HTR-8/SVneo (cell line): ENCODE results near the gene LACTB.
A peak's percentile ranks its signal among the peaks of the same experiment; 100 is the strongest.

Experiments
- DNase-seq: peaks from one replicate; pipeline ENCODE4 v3.0.0; 2011; ENCODE audit warnings: low spot score, mixed read lengths; ENCODE audit not compliant: insufficient read length
- FAIRE-seq: peaks from 2 replicates; lab custom pipeline; 2011; peaks lifted over from hg19 to GRCh38; lab: Jason Lieb, UNC

Gene LACTB

DNA sequence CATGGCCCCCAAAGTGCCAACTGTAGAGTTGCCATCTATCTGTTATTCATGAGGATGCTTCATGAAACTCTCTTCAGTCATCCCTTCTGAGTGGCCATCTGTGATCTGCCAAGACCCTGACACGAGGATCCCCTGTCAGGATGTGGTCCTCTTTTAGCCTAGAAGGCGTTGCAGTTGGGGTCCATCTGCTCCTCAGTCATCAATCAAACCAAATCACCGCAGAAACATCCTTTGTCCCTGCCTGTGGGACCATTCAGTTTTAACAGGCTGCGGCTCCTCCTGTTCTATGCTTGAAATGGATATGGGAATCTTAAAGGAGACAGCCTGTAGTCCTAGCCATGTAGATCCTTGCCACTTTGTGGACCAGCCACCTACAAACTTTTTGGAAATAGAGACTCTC lies 41.6 kb downstream of the LACTB start:
- DNase-seq (no peak), FAIRE-seq (no peak)

DNA sequence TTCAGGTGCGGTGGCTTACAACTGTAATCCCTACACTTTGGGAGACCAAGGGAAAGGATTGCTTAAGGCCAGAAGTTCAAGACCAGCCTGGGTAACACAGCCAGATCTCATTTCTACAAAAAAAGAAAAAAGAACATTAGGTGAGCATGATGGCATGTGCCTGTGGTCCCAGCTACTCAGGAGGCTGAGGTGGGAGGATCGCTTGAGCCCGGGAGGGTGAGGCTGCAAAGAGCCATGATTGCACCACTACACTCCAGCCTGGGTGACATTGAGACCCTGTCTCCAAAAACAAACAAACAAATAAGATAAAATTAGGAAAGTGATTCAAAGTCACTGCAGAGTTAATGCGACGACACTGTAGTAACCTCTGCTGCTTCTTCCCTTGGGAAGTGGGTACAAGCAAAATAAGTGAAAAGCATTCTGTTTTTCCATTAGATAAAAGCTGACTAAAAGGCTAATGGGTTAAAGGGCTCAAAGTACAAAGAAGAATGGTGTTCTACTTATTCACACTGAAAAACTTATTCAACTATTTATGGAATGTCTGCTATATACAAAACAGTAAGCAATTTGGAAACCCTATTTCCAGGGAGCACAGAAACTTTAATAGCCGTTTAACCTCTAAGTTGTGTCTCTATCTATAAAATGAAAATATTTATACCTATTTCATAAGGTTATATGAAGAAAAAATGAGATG lies 43.7 kb downstream of the LACTB start:
- no peak for FAIRE-seq
- no peak for DNase-seq

DNA sequence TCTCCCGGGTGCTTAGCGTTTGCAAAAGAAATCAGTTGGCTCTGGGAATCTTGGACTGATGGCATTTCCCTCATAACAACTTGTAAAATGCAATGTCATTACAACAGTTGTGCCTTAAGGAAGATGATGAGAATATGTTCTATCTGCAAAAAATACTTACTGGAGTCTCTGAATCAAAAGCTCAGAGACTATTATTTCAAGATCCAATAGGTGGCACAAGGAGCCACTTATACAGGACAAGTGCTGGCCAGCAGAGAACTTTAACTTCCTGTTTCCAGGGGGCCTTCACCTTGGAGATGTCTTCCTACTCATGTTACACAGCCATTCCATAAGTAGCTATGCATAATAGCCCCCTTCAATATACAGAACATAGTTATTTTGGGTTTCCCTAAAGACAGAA lies 44.6 kb downstream of the LACTB start:
- no peak for DNase-seq
- FAIRE-seq = no peak

DNA sequence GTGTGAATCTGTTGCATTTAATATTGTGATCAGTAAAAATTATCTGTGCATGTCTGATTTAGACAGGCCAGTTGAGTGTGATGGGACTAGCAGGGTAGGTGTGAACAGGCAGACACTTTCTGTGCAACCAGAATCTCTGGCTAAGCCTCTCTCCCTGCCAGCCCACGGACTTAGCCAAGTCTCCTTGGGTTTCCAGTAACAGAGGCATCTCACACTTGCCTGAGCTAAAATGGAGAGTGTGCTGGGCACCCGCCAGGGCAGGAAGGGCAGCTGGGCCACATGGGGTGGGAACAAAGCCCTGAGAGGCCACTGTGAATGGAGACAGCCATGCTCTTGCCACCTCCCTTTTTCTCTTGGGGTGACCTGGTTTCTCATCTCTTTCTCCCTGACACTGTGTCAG lies 48.1 kb downstream of the LACTB start:
- DNase-seq (no peak), FAIRE-seq (no peak)

- no peak for FAIRE-seq
These were observed 50.7 kb downstream of the LACTB start for GRCh38 chr15:63172376-63172775.

DNA sequence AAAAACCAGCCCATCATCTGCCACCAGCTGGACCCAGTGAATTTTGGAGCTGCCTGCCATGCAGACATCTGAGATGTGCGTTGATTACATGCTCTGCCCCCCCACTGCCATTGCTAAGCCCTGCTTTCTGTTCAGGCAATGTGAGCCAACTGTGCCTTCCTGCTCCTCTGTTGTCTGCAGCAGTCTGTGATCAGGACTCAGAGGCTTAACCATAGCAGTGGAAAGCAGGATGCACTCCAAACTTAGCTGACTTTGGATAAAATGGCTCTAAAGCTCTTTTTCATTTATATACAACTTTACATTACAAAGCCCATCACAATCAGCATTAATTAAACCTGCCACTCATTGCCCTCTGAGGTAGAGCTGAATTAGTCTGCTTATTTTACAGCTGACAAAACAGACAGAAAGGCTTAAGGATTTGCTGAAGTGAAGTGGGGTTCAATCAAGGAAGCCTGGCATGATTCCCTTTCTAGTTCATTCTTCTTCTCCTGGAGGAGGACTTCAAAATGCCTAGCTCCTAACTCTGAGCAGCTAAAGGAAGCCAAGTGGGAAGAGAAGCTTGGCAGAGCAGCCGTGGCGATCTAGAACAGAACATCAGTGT lies 51.3 kb downstream of the LACTB start:
- no peak for DNase-seq
- no peak for FAIRE-seq

More at GRCh38 chr15:63172376-63172775, 50.7 kb downstream of the LACTB start:
- DNase-seq = no peak

- no peak for DNase-seq
- no peak for FAIRE-seq
These were observed 54.6 kb downstream of the LACTB start for GRCh38 chr15:63176302-63176701.

- FAIRE-seq (no peak), DNase-seq (no peak)
These were observed 56.4 kb downstream of the LACTB start for GRCh38 chr15:63178034-63178433.

- DNase-seq = no peak
- FAIRE-seq = no peak
These were observed 59.1 kb downstream of the LACTB start for GRCh38 chr15:63180746-63181145.

GRCh38 chr15:63181648-63182047 lies 60.0 kb downstream of the LACTB start:
- DNase-seq = no peak
- FAIRE-seq = no peak

DNA sequence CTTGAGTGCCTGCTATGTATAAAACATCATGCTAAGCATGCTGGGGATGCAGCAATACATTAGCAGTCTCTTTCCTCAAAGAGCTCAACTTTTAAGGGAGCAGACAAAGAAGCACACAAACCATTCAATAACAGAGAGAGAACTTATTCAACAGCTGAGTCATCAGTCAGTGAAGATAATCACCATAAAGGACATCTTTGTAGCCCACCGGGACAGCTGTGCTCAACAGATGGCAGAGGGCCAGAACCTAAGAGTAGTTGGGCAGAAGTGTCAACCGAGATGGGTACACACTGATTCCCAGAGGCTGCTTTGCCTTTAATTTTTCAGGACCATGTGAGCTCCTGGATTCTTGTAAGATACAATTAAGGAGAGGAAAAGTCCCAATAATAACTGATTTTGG lies 63.5 kb downstream of the LACTB start:
- no peak for FAIRE-seq
- no peak for DNase-seq

GRCh38 chr15:63186065-63186464 lies 64.4 kb downstream of the LACTB start:
- peak; percentile 48 for DNase-seq
- peak; percentile 9 for FAIRE-seq

DNA sequence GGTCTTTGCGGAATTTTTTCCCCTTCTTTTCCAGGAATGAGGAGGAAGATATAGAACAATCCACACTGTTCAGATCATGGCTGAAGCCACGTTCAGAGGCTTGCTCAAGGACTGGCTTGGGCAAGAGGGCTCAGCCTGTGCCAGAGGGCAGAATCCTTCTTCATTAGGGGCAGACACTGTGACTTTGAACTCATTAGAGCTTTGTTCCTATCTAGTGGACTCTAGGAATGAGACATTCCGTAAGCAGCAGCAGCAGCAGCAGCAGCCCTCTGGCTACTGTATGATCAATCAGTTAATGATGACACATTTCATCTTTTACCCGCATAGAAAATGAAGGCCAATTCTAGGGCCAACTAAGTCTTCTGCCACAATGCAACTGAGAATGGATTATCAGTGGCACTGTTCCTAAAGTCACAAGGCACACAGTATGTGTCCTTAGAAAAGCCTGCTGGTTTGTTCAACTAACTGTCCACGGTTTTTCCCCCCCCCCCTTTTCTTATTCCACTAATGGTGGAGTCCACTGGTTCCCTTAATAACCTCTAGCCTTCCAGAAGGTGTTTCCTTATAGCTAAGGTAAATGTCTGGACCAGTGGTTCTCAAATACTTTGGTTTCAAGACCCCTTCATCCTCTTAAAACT lies 66.0 kb downstream of the LACTB start:
- FAIRE-seq (no peak), DNase-seq (no peak)

DNA sequence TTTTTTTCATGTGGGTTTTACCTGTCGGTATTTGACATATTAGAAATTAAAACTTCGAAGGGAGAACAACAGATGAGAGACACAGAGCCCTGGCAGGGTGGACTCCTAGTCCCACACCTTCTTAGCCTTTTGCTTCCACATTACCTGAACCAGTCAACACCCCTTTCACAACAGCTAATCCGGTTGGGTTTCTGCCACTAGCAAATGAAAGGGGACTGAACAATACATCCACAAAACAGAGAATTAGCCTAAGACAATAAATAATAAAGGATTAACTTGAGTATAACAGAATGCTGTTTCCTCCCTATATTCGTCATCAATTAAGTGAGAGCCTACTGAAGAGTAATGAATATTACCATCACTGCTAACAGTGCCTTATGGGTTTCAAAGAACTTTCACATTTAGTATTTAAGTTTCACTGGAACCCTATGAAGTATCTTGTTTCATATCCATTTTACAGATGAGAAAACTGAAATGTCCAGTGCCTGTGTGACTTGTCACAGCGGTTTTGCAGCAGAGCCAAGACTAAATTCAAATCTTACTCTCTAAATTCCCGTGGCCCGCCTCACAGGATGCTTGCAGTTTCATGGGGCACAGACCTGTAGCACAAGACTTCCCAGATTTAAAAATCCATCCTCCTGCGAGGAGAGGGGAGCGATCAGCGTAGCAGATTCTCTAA lies 66.7 kb downstream of the LACTB start:
- DNase-seq = no peak
- no peak for FAIRE-seq

GRCh38 chr15:63188926-63189871 lies 67.5 kb downstream of the LACTB start, which contains the start of gene RAB8B:
Gene RAB8B, plus strand, starts transcription at chr15:63189606. Its CDS starts 19 bp downstream, at chr15:63189625.
- FAIRE-seq = no peak

DNA sequence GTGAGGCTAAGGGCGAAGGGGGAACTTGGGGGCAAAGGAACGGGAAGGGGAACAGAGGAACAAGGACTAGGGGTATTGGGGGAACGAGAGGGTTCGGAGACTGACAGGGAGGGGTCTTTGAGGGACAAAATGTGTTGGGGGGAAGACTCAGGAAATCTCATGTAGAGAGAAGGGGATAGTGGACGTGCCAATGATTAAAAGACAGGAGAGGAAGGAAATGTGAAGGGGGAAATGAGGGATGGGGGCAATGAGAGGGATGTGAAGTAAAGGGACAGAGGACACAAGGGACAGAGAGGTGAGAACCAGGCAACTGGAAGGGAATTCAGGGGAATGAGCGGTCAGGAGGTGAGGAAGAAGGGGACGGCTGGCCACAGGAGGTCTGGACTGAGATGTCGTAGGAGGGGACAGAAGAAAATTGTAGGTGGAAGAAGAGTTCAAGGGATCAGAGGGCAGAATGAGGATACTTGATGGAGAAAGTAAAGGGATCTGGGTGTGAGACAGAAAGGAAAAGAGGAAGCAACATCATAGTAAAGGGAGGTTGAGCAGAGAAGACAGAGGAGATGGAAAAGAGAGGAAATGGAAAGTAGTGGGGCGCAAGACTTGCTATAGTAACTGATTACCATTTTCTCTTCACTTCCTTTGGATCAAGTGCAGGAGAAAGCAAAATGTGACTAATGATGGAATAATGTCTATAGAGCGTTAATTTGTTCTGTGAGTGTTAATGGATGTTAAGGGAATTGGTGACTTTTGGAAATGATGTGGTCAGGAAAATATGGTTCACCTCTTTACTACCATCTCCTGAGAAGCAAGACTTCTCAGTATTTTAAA lies 68.5 kb downstream of the LACTB start:
- DNase-seq (no peak), FAIRE-seq (no peak)

More at GRCh38 chr15:63188926-63189871, 67.5 kb downstream of the LACTB start, which contains the start of gene RAB8B:
- DNase-seq = peak; percentile 89

DNA sequence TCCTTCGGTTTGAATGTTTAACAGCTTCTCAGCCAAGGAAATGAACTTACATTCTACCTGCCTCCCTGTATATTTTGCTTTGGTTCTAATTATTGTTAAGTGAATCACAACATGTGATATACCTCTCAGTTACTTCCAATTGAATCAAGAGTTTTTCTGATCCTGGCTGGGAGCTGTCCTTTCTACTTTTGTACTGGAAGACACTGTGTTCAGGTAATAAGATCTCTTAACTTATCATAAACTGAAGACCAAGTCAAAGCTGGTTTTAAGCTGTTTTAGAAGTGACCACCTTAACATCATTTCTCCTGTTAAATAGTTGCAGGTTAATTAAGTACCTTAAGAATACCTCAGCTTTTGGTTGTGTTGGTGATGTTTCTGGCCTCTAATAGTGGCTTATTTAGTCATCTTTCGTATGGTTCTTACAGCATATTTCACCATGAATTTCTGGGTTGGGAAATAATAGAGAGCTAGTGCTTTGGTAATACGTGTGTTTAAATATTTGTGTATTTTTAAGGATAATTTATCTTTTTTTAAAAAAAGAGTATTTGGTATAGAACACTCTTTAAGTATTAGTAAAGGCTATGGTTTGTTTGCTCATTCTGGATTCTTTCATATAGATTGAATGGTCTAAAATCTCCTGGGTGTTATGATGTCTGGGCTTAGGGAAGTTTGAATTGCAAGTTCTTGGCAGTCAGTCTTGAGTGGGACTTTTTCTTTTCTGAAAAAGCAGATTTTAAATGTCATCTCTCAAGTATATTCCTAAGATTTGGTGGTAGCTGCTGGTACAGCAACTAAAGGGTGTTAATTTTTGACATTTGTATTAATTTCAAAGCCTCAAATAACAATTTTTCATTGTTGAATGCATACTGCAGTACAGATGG lies 69.3 kb downstream of the LACTB start:
- DNase-seq = no peak
- no peak for FAIRE-seq
